GM18868 (cell line): ENCODE results near the gene OTOG.

Source experiments
- ATAC-seq: cut with Tn5 transposase; IDR thresholded peaks from one replicate; pipeline ENCODE4 v1.9.1; 2021; ENCODE audit warnings: mild to moderate bottlenecking, moderate library complexity; ENCODE audit not compliant: unreplicated experiment

The OTOG gene

GRCh38 chr11:17540807-17541206, 6.3 kb upstream of the OTOG start:
- ATAC-seq: no peak

GRCh38 chr11:17541330-17541885, 5.7 kb upstream of the OTOG start:
- no peak for ATAC-seq

GRCh38 chr11:17542249-17542648, 4.8 kb upstream of the OTOG start:
- no peak for ATAC-seq

GRCh38 chr11:17543041-17543440, 4.0 kb upstream of the OTOG start:
- ATAC-seq: no peak

GRCh38 chr11:17543574-17544180, 3.4 kb upstream of the OTOG start:
- no peak for ATAC-seq

GRCh38 chr11:17544181-17544622, 2.9 kb upstream of the OTOG start, which contains the start of gene USH1C:
TSS of gene USH1C (minus strand) at chr11:17544416. CDS start at chr11:17544307, 109 bp downstream.
- no peak for ATAC-seq

GRCh38 chr11:17546240-17546639, 819 bp upstream of the OTOG start:
- ATAC-seq: no peak

- ATAC-seq: no peak
Observed at GRCh38 chr11:17547932-17548331, 873 bp downstream of the OTOG start.

GRCh38 chr11:17548444-17548843, 1.4 kb downstream of the OTOG start:
- no peak for ATAC-seq

GRCh38 chr11:17550450-17551346, 3.6 kb downstream of the OTOG start:
- no peak for ATAC-seq

- no peak for ATAC-seq
Observed at GRCh38 chr11:17551347-17552040, 4.4 kb downstream of the OTOG start.

- ATAC-seq: no peak
Observed at GRCh38 chr11:17552041-17552355, 4.9 kb downstream of the OTOG start.

- ATAC-seq: no peak
Observed at GRCh38 chr11:17552392-17553248, 5.6 kb downstream of the OTOG start.

GRCh38 chr11:17553249-17553546, 6.1 kb downstream of the OTOG start:
- ATAC-seq: no peak

GRCh38 chr11:17554487-17554886, 7.4 kb downstream of the OTOG start:
- ATAC-seq: no peak

GRCh38 chr11:17556999-17557398, 9.9 kb downstream of the OTOG start:
- no peak for ATAC-seq

- no peak for ATAC-seq
Observed at GRCh38 chr11:17558025-17558780, 11.1 kb downstream of the OTOG start.

GRCh38 chr11:17558916-17559315, 11.9 kb downstream of the OTOG start:
- ATAC-seq: no peak

- ATAC-seq: no peak
Observed at GRCh38 chr11:17559341-17560087, 12.5 kb downstream of the OTOG start.
